Stimulated activated naive CD4-positive, alpha-beta T cell (primary cell): ENCODE results near the gene RNF180.
"Not testable (repeated sequence)": the region's sequence is repeated elsewhere in the genome, so short reads cannot be mapped to it uniquely, and the experiment has no call there.

Experiments used
- DNase-seq, 6 experiments: peaks; one replicate each; lab custom pipeline; 2025; lab: John Stamatoyannopoulos, UW

Gene RNF180

DNA sequence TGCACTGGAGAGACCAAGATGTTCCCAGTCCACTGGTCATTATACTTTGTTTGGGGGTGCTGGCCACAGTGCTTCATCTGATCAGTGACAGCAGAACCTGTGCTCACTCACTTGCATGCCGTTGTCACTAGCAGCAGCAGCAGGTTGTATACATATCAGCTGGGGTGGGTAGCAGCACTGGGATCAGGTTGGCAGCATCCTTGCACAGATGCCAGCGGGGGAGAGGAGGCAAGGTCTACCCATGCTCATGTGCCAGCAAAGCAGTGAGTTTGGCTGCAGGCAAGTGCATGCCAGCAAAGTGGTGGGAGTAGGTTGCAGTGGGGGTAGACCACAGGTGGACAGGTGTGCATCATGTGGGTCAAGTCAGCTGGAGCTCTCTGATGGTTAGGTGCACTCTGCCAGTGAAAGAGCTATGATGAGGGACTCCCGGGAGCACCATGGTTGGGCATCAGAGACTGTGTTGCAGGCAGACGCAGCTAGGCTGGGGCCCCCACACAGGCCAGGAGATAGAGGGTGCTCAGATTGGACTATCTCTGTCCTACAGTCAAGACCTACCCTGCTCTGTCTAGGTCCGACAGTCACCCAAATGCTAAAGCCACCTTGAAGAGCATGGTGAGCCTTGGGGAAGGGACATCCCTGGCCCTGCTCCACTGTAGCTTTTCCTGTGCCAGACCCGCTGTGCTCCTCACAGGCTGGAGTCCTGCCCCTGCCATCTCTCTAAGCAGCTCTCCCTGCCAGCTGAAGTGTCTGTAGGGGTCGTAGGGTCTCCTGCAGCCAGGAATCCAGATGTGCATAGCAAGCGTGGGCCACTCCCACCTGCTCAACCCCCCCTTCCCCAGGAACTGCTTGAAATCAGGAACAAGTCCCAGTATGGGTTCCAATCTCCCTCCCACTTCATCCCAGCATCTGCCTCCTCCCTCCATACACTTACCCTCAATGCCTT is 119.8 kb downstream of the RNF180 start:
- DNase-seq: no peak

DNA sequence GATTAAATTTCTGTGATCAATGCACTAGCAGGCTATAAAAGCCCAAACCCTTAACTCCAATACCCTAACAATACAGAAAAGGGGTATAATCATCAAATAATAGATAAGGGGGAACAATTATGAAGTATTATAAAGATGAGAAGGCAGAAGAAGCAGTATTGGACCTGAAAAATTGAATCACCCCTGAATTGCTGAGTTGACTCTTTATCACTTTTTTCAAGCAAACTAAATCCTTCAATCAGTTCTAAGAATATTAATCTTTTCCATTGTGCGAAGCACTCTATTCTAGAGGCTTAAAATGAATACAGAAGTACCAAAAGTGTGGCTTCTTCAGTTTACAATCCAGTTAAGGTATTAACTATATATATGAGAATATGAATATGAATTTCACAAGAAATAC is 120.7 kb downstream of the RNF180 start:
- DNase-seq: no peak

DNA sequence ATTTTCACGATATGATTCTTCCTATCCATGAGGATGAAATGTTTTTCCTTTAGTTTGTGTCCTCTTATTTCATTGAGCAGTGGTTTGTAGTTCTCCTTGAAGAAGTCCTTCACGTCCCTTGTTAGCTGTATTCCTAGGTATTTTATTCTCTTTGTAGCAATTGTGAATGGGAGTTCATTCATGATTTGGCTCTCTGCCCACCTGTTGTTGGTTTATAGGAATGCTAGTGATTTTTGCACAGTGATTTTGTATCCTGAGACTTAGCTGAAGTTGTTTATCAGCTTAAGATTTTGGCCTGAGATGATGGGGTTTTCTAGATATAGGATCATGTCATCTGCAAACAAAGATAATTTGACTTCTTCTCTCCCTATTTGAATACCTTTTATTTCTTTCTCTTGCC is 122.9 kb downstream of the RNF180 start:
- not testable (repeated sequence) for DNase-seq

DNA sequence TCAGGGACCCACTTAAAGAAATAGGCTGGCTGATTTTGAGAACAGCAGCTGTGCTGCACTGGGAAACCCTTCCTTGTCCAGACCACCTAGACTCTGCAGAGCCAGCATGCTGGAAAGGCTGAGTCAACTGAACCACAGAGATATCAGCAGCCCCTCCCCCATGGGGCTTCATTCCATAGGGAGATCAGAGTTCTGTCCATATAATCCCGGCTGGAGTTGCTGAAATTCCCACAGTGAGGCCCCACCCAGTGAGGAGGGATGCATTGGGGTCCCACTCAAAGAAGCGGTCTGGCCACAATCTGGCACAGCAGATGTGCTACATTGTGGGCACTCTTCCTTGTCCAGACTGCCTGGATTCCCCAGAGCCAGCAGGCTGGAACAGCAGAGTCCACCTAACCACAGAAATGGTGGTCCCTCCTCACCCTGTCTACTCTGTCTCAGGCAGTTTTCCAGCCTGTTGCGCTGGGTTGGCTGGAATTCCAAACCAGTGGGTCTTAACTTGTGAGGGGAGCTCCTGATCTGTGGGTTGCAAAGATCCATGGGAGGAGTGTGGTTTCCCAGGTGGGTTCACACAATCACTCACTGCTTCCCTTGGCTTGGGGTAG is 127.1 kb downstream of the RNF180 start:
- no peak for DNase-seq

GRCh38 chr5:64295101-64295500 is 129.5 kb downstream of the RNF180 start:
- no peak for DNase-seq

- no peak for DNase-seq
Measured at GRCh38 chr5:64298586-64298985, 132.9 kb downstream of the RNF180 start.

DNA sequence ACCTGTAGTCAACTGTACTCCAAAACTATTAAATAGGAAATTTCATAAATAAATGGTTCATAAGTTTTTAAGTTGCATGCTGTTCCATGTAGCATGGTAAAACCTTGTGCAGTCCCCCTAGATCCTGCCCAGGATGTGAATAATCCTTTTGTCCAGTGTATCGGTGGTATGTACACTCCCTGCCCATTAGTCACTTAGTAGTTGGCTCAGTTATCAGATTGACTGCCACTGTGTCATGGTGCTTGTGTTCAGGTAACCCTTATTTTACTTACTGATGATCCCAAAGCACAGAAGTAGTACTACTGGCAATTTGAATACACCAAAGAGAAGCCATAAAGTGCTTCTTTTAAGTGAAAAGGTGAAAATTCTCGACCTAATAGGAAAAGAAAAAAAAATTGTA is 134.2 kb downstream of the RNF180 start:
- DNase-seq: no peak

- no peak for DNase-seq
Measured at GRCh38 chr5:64301566-64301965, 135.9 kb downstream of the RNF180 start.

- no peak for DNase-seq
Measured at GRCh38 chr5:64308135-64308534, 142.5 kb downstream of the RNF180 start.

GRCh38 chr5:64312491-64312890 is 146.8 kb downstream of the RNF180 start:
- no peak for DNase-seq

DNA sequence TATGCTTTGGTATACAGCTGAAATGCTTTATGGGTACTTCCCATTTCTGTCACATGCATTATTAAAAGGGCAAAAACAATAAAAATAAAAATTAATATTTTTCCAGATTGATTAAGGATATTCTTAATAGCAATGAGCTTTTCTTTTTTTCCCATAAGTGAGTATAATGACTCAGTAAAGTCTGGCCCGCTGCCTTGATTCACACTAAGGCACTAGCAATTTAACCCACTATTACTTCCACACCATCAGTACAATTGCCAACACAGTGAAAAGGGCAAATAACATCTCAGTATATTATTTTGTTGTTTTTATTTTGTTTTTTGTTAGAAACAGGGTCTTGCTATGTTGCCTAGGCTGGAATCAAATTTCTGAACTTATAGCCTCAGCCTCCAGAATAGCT is 150.1 kb downstream of the RNF180 start:
- no peak for DNase-seq

- DNase-seq: no peak
Measured at GRCh38 chr5:64318175-64318574, 152.5 kb downstream of the RNF180 start.

- DNase-seq: no peak
Measured at GRCh38 chr5:64323591-64323990, 157.9 kb downstream of the RNF180 start.

GRCh38 chr5:64330728-64331231 is 165.1 kb downstream of the RNF180 start:
- no peak for DNase-seq

DNA sequence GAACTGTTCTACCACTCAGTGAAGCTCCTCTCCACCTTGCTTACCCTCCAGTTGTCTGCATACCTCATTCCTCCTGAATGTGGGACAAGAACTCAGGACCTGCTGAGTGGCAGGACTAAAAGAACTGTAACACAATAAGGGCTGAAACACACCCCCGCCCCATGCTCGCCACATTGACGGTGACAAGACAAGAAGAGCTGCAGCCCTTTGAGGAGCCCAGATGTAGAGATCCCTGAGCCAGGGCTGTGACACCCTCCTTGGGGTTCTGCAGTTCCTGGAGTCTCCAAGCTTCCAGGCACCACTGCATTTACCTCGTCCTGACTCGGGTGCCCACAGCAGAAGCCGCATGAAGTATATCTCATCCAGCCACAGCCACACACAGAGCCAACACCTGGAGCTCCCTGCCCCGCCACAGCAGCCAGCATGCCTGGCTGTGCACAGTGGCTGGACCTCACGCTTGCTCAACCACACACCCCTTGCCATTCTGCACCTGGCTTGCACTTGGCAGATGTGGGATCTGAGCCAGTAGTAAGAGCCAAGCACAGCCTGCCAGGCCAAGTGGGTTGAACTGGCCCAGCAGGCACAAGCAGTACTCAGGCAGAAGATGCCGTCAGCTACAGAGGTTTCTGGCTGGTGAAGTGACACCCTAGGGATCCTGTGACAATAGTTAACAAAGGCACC is 166.1 kb downstream of the RNF180 start:
- DNase-seq: no peak

DNA sequence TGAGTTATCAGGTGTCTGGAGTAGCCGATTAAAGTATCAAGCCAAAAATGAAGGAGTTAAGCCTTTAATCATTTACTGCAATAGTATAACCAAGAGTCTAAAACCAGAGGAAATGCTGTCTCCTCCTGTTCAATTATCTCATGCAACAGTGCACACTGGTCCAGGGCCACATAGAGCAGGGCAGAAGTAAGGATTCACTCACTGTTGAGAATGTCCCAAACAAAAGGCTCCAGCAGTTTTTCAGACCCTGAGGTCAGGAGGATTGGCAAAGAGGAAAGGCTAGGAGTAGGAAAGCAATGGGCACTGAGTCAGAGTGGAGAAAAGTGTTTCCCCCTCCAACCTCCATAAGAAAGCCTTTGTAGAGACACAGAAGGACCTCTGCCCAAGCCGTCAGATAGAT is 168.2 kb downstream of the RNF180 start:
- no peak for DNase-seq

- no peak for DNase-seq
Measured at GRCh38 chr5:64339769-64340168, 174.1 kb downstream of the RNF180 start.

GRCh38 chr5:64340293-64340692 is 174.7 kb downstream of the RNF180 start:
- DNase-seq: no peak

DNA sequence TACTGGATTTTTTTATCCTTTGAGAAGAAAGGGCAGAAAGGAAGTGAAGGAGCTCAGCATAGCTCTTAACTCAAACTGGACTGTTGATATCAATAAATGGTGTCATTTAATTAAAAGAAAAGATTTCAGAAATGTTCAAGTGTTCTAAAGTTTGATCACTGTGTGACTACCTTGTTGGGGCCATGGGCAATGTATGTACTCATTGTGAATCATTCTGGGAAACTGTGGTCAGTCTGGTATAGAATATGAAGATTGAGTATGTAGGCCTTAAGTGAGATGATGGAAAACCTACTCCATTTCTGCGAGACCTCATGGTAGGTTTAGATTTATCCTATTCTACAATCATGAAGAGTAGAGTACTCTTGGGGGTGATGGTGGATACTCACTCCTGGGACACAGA is 175.7 kb downstream of the RNF180 start:
- DNase-seq: no peak

- no peak for DNase-seq
Measured at GRCh38 chr5:64344501-64344900, 178.9 kb downstream of the RNF180 start.

DNA sequence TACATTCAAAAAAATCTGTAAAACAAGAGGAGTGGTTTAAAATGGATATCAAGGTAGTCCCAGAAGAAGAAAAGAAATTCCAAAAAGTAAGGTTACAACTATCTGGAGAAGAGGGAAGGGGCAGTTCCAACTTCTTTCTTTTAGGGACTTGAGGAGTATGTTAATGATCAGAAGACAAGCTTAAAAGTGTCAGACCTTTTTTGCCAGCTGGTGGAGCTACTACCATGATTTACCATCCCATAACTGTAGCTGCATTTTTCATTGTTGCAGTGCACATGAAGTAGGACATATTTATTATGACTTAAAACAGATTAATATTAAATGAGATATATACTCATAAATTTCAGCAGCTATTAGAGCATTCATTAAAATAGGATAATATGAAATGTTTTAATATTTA is 181.7 kb downstream of the RNF180 start:
- DNase-seq: no peak

- no peak for DNase-seq
Measured at GRCh38 chr5:64364426-64364825, 198.8 kb downstream of the RNF180 start.

- DNase-seq: no peak
Measured at GRCh38 chr5:64384765-64385164, 219.1 kb downstream of the RNF180 start.
